GM19372 (cell line): Measurements from ENCODE around the gene TYMP.

Source experiments
- ATAC-seq: cut with Tn5 transposase; IDR thresholded peaks from one replicate; pipeline ENCODE4 v1.9.1; 2021; ENCODE audit warnings: mild to moderate bottlenecking, low read depth, moderate library complexity; ENCODE audit not compliant: unreplicated experiment

TYMP gene

DNA sequence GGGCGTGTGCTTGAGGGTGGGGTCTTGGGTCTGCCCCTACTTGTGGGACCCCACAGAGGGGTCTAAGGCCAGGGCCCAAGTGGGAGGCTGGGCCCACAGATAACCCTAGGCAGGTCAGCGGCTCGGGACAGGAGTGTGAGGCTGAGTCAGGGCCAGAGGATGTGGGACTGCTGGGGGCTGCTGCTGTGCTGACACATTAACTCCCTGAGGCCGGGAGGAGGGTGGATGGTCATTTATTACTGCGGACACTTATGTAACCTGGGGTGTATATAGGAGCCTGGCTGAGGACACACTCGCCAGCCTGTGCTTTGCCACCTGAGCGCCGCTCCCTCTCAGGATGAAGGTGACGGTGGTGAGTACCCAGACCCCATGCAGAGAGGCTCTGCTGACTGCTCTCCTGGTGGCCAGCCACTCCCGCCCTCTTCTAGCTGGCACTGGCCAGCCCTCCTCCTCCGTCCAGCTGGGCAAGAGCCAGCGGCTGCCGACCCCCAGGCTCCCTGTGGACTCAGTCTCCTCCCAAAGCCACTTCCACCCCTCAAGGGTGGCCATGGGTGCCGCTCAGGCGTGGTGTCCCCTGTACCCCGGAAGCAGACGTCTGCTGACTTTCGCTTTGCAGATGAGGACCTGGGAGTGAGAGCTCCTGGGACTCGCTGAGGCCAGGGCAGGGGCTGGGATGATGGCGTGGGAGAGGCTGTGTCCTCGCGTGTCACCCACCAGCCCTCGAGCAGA lies 43.1 kb downstream of the TYMP start, which contains the start of gene MIOX:
Gene MIOX, plus strand, starts transcription at position 299 of the 729 bp plus-strand sequence. Its CDS starts 39 bp downstream, at position 338.
- ATAC-seq, result no peak

DNA sequence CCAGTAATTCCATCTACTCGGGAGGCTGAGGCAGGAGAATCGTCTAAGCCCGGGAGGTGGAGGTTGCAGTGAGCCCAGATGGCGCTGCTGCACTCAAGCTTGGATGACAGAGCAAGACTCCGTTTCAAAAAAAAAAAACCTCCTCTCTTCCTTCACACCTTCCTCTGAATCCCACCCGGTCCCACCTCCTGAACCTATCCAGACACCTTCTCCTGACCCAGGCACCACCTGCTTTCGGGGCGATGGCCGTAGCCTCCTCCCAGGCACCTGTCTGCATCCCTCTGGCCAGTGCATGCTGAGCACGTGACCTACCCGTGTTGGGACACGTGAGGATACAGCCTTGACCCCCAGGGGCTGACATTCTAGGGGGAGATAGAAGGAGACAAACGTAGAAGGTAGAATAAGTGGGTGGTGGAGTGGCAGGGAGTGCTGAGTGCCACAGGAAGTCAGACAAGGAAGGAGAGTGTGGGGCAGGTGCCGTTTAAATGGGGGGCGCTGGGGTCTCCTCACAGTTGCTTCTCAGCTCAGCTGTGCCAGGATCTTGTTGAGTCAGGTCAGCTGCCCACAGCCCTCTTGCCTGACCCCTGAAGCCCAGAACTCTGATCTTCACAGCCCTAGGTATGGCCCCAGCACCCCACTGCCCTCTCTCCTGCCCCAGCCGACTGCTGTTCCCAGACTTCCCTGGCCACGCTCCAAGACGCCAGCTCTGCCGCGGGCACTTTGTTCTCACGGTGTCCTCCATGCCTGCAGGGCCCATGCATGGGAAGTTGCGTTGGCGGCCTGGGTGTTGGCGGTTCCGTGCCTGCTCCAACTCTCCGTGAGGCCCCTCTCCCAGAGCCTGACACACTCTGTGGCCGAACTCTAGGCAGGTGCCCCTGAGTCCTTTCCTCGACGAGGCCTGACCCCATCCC lies 44.3 kb downstream of the TYMP start:
- no peak for ATAC-seq

DNA sequence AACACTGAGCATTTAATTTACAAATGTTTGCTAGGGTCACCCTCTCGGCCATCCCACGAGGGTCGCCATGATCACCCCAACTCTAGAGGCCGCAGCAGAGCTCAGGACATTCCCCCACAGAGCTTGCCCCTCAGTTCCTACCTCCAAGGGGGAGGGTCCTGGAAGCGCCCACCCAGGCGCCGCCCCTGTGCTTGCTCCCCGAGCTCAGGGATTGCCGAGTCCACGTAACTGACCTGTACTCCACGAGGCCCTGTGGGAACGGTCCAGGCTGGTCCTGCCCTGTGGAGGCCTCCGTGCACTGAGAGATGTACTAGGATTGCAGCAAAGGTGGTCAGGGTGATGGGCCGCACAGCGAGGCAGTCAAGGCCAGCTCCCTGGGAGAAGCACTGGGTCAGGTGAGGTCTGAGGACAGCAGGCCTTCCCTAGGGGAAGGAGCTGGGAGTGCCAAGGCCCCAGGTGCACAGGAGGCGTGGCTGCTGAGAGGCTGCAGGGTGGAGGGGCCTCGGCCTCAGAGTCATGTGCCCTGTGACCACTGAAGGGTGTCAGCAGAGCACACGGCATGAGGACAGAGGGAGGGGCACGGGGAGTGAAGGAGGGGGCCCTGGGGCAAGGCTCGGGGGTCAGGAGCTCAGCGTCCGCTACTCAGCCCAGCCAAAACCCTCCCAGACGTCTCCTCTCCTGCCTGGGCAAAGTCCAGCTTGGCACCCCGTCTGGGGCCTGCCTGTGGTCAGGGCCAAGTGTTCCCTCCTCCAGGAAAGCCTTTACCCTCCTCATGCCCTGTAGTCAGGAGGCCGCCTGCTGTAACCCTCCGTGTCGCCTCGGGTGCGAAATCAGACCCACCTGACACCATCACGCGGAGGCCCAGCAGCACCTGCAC lies 45.6 kb downstream of the TYMP start:
- ATAC-seq, result no peak

DNA sequence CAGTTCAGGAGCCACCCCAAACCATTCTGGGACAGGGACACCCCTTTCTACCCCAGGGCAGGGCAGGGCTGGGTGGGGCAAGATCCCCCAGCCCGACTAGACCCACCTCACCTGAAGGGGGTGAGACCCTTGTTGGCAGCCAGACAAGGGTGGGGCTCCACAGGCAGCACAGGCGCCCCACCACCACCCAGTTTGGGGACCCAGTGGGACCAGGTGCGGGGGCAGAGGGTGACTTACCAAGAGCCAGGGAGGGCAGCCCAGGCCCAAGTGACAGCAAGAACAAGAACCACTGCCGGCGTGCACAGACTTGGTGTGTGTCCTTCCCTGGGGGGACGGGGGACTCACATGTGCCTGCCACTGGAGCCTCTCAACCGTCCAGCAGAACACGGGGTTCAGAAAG lies 46.3 kb downstream of the TYMP start:
- ATAC-seq, result no peak

DNA sequence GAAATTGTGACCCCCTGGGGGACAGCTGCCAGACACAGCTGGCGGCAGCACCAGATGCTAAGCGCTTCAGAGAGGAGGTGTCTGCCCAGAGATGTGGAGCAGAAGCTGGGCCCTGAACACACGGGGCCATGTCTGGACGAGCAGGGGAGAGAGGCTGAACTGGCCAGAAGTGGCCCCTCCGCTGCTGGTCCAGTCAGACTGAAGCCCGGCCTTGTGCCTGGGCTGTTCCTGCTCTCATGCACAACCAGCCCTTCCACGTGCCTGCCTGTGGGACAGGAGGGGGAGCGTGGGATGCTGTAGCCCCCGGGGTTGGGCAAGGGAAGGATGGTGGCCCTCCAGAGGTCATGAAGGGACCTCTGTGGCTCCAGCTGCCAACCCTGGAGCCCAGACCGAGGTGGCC lies 46.7 kb downstream of the TYMP start:
- ATAC-seq, result no peak

DNA sequence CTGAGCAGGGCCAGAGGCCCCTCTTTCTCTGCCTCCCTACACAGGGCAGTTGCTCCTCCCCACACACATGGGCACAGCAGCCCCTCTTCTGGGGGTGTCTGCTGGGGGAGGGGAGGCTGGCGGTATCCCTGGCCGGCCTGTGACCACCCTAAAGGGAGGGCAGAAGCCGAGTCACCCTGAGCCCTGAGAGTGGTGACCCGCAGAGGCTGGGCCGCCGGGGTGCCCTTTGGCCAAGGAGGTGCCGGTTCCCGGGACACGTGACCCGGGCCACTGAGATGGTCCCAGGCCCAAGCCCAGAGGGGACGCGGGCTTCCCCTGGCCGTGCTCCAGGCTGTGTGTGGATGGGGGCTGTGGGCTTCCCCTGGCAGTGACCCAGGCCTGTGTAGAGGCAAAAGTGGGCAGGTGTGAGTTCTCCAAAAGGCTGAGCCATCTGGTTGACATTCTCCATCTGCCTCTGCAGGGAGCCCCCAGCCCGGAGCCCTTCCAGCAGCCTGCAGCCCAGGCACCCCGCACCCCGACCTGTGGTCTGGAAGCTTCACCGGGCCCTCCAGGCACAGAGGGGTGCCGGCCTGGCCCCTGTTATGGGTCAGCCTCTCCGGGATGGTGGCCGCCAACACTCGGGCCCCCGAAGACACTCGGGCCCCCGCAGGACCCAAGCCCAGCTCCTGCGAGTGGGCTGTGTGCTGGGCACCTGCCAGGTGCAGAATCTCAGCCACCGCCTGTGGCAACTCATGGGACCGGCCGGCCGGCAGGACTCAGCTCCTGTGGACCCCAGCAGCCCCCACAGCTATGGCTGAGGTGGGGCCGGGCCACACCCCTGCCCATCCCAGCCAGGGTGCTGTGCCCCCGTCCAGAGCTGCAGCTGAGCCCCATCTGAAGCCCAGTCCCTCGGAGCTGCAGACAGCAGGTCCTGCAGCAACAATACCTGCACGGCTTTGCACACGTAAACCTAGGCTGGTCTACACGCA lies 47.4 kb downstream of the TYMP start:
- no peak for ATAC-seq

DNA sequence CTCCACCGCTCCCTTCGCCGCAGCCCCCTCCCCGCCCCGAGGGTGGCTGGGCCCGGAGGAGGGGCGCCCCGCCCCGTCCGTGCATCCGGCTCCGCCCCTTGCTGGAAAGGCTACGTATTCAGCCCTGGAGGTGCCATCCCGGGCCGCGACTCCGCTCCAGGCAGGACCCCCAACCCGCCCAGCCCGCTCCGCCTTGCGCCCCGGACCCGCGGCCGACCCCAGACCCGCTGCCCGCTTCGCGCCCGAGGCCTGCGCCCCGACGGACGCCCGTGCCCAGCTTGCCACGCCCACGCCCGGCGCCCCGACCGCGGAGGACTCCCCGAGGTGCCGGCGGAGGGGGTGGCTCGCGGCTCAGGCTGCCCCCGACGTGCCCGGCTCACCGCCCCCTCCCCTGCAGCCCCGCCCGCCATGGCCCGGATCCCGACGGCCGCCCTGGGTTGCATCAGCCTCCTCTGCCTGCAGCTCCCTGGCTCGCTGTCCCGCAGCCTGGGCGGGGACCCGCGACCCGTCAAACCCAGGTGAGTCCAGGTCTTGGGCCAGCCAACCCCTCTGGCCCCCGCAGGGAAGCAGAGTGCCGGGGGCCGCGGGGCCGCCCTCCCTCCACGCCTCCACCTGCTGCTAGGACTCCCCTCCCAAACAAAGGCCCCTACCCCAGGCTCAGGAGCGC lies 48.2 kb downstream of the TYMP start, which contains the start of gene ADM2:
Gene ADM2, plus strand, starts transcription at position 104 of the 667 bp plus-strand sequence. Its CDS starts 305 bp downstream, at position 409.
- ATAC-seq, result no peak

DNA sequence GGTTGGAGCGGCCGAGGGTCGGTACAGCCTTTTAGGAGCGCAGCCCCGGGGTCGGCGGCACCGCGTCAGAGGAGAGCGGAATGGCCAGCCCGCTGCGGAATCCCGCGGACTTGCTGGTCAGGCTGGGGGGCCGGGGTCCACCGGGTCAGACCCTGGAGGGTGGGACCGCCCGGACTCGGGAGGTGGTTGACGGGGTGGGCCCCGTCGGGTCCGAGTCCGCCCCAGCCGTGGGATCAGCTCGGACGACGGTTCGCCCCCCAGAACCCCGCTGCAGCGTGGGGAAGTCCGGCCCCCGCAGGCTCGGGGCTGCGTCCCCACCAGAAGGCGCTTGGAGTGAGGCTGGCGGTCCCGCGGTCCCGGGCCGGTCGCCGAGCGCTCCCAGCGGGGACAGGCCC lies 48.8 kb downstream of the TYMP start:
- ATAC-seq, result no peak

DNA sequence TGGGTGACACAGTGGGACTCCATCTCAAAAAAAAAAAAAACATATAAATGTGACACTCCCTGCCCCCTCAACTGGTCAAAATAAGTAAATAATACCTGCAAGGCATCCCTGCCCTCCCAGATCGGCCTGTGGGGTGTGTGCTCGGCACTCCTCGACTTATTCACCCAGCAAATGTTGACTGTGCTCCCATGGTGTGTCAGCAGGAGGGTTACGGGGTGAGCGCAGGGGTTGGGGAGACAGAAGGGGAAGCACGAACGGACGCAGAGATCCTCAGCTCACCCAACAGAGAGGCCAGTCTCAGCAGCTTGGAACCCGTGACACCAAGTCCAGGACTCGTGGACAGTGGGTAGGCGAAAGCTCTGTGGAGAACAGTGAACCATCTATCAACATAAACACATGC lies 50.1 kb downstream of the TYMP start:
- no peak for ATAC-seq

DNA sequence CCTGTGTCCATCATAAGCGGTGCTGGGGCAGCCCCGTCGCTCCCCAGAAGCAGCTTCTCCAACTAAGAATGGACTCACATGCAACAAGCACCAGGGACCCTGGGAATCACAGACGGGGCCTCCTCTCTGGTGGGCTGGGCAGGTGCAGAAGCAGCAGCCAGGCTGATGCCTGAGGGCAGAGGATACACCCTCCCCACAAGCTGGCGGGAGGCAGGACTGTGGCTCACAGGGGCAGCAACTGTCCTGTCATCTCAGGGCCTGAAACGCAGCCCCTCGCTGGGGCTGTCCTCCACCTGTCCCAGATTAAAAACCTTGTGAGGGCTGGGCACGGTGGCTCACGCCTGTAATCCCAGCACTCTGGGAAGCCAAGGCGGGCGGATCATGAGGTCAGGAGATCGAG lies 51.9 kb downstream of the TYMP start:
- no peak for ATAC-seq

DNA sequence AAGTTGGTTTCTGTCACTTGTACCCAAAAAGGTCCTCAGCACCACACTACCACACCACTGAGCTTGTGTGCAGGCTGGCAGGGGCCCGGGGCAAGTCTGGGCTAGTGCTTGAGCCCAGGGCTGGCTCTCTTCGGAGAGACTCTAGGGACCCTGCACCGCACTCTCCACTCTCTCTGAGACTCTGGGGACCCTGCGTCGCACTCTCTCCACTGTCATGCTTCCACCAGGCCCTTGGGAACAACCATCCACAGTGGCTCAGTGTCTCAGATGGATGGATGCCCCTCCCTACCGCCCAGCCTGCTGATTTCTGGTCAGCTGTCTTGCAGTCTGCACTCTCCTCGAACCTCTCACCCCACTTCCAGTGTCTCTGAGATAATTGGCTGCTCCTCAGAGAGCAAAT lies 52.9 kb downstream of the TYMP start:
- ATAC-seq, result no peak
